ENCODE data around the gene MEIS1.

- TF ChIP-seq CTCF (IDR thresholded peaks at IDR 0.05; ENCODE audit: low read depth, low read length, poor library complexity, severe bottlenecking) (no peak), EZH2phosphoT487 (IDR thresholded peaks at IDR 0.05; ENCODE audit: borderline replicate concordance, low read length) (no peak)
Measured at GRCh38 chr2:66528974-66529724, 94.2 kb downstream of the MEIS1 start.
